CD4-positive, alpha-beta T cell (primary cell): ENCODE results near the gene CASZ1. TPM values are rescaled to one million over a fixed set of nuclear protein-coding genes. Genes with fewer than 3 reads are reported as not detected.

Source experiments
- ATAC-seq: fragments of 200-7000 bp; cut with Tn5 transposase; one replicate; pipeline ENCODE4 v1.10.0; 2022; ENCODE audit warnings: mild to moderate bottlenecking; ENCODE audit not compliant: poor library complexity
- CTCF ChIA-PET: fragments of 350-600 bp; sonication (Branson Sonifier 250); formaldehyde crosslinking; loops from one replicate; lab custom pipeline; 2021; ENCODE audit warnings: antibody characterized with exemption, inconsistent platforms; lab: Charles Lee
- POLR2A ChIA-PET: fragments of 350-600 bp; sonication (Branson Sonifier 250); formaldehyde crosslinking; loops from one replicate; lab custom pipeline; 2021; ENCODE audit warnings: antibody characterized with exemption, inconsistent platforms; lab: Charles Lee
- DNase-seq, 14 experiments: peaks; one replicate each; pipeline ENCODE4 v3.0.0-alpha.2; 2013 to 2020; ENCODE audit warnings: mixed read lengths in 2 of 14
- H3K27ac ChIP-seq, 2 donors: one replicate each; pipeline versions ENCODE4 v1.5.1 to v1.7.0; 2013; ENCODE audit warnings: low read length in 2 of 2, low read depth in 1 of 2, mild to moderate bottlenecking in 1 of 2
- H3K27me3 ChIP-seq, 2 experiments: 1 replicate in 1 of 2; 2 replicates in 1 of 2; pipeline versions ENCODE4 v1.6.1 to v1.7.0; 2013; ENCODE audit warnings: low read length in 2 of 2, control low read depth in 1 of 2, mild to moderate bottlenecking in 1 of 2, moderate library complexity in 1 of 2; ENCODE audit not compliant: insufficient read depth in 2 of 2, control insufficient read depth in 1 of 2
- H3K36me3 ChIP-seq: one replicate; pipeline ENCODE4 v1.6.1; 2013; ENCODE audit warnings: low read length, control low read depth; ENCODE audit not compliant: insufficient read depth
- H3K4me1 ChIP-seq: one replicate; pipeline ENCODE4 v1.6.1; 2013; ENCODE audit warnings: low read length, control low read depth; ENCODE audit not compliant: insufficient read depth
- H3K4me3 ChIP-seq: one replicate; pipeline ENCODE4 v1.5.1; 2013; ENCODE audit warnings: mild to moderate bottlenecking, low read length, moderate library complexity
- H3K9me3 ChIP-seq, 2 experiments: 1 replicate in 1 of 2; 2 replicates in 1 of 2; pipeline versions ENCODE4 v1.6.1 to v1.7.0; 2013; ENCODE audit warnings: low read length in 2 of 2, mild to moderate bottlenecking in 2 of 2, control low read depth in 1 of 2, moderate library complexity in 1 of 2; ENCODE audit not compliant: control insufficient read depth in 1 of 2, insufficient read depth in 1 of 2
- H3K27ac Mint-ChIP-seq: one replicate; pipeline ENCODE4 v1.8.0; 2020; ENCODE audit warnings: mixed read lengths
- H3K27me3 Mint-ChIP-seq: one replicate; pipeline ENCODE4 v1.8.0; 2021; ENCODE audit warnings: mixed read lengths
- H3K36me3 Mint-ChIP-seq: one replicate; pipeline ENCODE4 v1.8.0; 2021; ENCODE audit warnings: low read depth, mixed read lengths
- H3K4me1 Mint-ChIP-seq: one replicate; pipeline ENCODE4 v1.8.0; 2021; ENCODE audit warnings: low read depth, mixed read lengths
- H3K4me3 Mint-ChIP-seq: one replicate; pipeline ENCODE4 v1.8.0; 2020; ENCODE audit warnings: mild to moderate bottlenecking, mixed read lengths
- H3K9me3 Mint-ChIP-seq: one replicate; pipeline ENCODE4 v1.8.0; 2020; ENCODE audit warnings: mixed read lengths
- intact Hi-C, 2 experiments: fragments of 100-400 bp; cut with DNase I in 1 of 2; cut with micrococcal nuclease in 1 of 2; formaldehyde crosslinking; loops; one replicate each; pipeline versions ENCODE4 v1.15.1 to v1.9.0; 2023 to 2025; cut with DNase I, micrococcal nuclease
- total RNA-seq, 174 experiments: library from RNA in 2 of 174; stranded (reverse) in 2 of 174; gene quantifications; one replicate each; pipeline ENCODE4 v1.2.3 and lab custom pipeline; 2021 to 2026
- TF ChIP-seq, protein P1 (sequence below): fragments of 200-600 bp; IDR thresholded peaks from one replicate; pipeline ENCODE4 v1.8.0; 2022; ENCODE audit warnings: antibody characterized with exemption, mild to moderate bottlenecking

Gene CASZ1
- total RNA-seq, 2 experiments from 2014 or later, result 21.8 to 22.8 TPM

DNA sequence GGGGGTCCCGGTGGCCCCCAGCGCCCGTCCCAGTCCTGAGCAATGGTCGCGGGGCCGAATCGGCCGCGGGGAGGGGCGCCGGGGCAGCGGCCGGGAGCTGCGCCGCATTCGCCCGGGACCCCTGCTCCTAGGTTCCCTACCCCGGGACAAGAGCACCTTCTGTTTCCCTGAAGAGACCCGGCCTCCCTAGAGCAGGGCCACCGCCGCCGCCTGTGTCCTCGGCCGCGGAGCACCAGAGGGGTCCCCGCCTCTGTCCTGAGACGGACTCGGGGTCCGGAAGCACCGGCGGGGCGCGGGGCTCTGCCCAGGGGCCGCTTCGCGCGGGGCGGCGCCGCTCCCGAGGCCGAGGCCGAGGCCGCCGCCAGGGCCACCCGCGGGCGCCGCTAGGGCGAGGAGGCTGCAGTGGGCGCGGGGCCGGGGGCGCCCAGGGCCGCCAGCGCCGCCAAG lies 157.9 kb downstream of the CASZ1 start:
- CTCF ChIA-PET, result no interaction called here
- POLR2A ChIA-PET, result no interaction called here
- intact Hi-C loops, result loop anchor here in 1 of 2 experiments (10.0 kb wide), 1 partner anchor 124 kb away; no protein-coding TSS in a partner anchor
- no peaks in the 10 kb centered on the region for H3K36me3 Mint-ChIP-seq
- H3K27ac Mint-ChIP-seq, result no peak overlapping the region
- no peaks in the 10 kb centered on the region for H3K9me3 Mint-ChIP-seq
- Histone ChIP-seq H3K4me1 (peaks cover 6% of the 10 kb centered on the region), H3K27ac (no peak overlapping the region), H3K4me3 (no peak overlapping the region), H3K27me3 (no peaks in the 10 kb centered on the region), H3K36me3 (no peaks in the 10 kb centered on the region), H3K9me3 (peaks cover 0 to 10% of the 10 kb centered on the region in 2 experiments)
- DNase-seq (no peak), ATAC-seq (peak; percentile 21)
- H3K27me3 Mint-ChIP-seq, result no peaks in the 10 kb centered on the region
- no peak overlapping the region for H3K4me3 Mint-ChIP-seq
- TF ChIP-seq, protein P1, sequence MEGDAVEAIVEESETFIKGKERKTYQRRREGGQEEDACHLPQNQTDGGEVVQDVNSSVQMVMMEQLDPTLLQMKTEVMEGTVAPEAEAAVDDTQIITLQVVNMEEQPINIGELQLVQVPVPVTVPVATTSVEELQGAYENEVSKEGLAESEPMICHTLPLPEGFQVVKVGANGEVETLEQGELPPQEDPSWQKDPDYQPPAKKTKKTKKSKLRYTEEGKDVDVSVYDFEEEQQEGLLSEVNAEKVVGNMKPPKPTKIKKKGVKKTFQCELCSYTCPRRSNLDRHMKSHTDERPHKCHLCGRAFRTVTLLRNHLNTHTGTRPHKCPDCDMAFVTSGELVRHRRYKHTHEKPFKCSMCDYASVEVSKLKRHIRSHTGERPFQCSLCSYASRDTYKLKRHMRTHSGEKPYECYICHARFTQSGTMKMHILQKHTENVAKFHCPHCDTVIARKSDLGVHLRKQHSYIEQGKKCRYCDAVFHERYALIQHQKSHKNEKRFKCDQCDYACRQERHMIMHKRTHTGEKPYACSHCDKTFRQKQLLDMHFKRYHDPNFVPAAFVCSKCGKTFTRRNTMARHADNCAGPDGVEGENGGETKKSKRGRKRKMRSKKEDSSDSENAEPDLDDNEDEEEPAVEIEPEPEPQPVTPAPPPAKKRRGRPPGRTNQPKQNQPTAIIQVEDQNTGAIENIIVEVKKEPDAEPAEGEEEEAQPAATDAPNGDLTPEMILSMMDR, result no peak
- H3K4me1 Mint-ChIP-seq, result no peaks in the 10 kb centered on the region

DNA sequence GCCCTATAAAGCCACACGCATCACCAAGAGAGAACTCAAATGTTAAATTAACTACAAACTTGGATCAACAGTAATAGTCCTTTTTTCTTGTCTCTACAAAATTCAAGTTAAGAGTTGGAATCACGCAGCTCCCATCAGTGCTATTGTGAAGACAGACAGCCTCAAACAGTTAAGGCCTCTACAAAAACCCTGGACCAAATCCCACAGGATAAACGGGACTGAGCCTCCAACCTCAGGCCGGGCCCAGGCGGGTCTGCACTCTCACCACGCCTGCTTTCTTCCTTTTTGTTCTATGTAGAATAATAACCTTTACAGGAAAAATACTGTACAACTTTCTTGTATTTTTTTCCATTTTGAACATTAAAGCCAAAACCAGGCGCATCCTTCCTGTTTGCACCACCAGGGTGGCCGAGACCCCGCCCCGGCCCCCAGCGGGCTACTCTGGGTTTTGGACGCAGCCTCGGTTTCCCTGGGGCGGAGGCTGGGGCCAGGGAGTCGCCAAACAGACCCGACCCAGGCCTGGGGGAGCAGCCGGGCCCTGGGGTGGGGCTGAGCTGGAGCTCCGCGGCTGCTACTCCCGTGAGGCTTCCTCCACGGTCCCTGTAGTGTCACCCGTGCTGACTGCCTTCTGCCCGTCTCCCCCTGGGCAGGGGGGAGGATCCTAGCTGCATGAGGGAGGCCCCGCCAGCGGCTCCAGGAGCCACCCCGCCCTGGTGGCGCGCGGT lies 158.4 kb downstream of the CASZ1 start:
- Mint-ChIP-seq H3K27me3 (no peaks in the 10 kb centered on the region), H3K4me3 (no peak overlapping the region), H3K9me3 (no peaks in the 10 kb centered on the region), H3K36me3 (no peaks in the 10 kb centered on the region), H3K4me1 (no peaks in the 10 kb centered on the region), H3K27ac (no peak overlapping the region)
- ATAC-seq (peak; percentile 74), DNase-seq (peak in 2 of 14 experiments; percentile 8 to 19)
- intact Hi-C loops, result loop anchor here in 1 of 2 experiments (10.0 kb wide), 1 partner anchor 123 kb away; no protein-coding TSS in a partner anchor
- TF ChIP-seq, protein P1, result no peak
- peaks cover 0 to 10% of the 10 kb centered on the region in 2 experiments for H3K9me3 ChIP-seq
- no peaks in the 10 kb centered on the region for H3K36me3 ChIP-seq
- H3K4me1 ChIP-seq, result peaks cover 6% of the 10 kb centered on the region
- H3K27ac ChIP-seq, result no peak overlapping the region
- ChIA-PET CTCF (no interaction called here), POLR2A (no interaction called here)
- H3K4me3 ChIP-seq, result no peak overlapping the region
- no peaks in the 10 kb centered on the region for H3K27me3 ChIP-seq

DNA sequence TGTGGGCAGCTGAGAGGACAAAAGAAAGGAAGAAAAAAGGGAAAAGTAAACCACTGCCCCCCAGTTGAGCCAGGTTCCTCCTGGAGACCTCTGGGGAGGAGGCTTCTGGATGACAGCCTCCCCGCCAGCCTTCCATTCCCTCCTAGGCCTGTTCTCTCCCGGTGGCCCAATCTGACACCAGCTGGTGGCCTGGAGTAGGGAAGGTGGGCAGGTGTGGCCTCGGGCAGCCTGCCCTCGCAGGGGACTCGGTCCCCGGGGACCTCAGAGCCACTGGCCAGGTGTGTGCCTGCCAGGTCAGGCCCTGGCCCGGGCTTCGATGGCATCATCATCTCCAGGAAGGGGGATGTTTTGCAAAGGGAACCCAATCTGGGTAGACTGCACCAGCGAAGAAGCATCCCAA lies 159.0 kb downstream of the CASZ1 start:
- DNase-seq, result no peak
- ChIA-PET CTCF (no interaction called here), POLR2A (no interaction called here)
- Histone ChIP-seq H3K27ac (no peak overlapping the region), H3K9me3 (peaks cover 0 to 10% of the 10 kb centered on the region in 2 experiments), H3K4me1 (peaks cover 6% of the 10 kb centered on the region), H3K36me3 (no peaks in the 10 kb centered on the region), H3K4me3 (no peak overlapping the region), H3K27me3 (no peaks in the 10 kb centered on the region)
- no peaks in the 10 kb centered on the region for H3K4me1 Mint-ChIP-seq
- H3K4me3 Mint-ChIP-seq, result no peak overlapping the region
- no peak for ATAC-seq
- no peaks in the 10 kb centered on the region for H3K36me3 Mint-ChIP-seq
- TF ChIP-seq, protein P1, result no peak
- no peaks in the 10 kb centered on the region for H3K9me3 Mint-ChIP-seq
- no peaks in the 10 kb centered on the region for H3K27me3 Mint-ChIP-seq
- no peak overlapping the region for H3K27ac Mint-ChIP-seq
- intact Hi-C loops, result loop anchor here in 1 of 2 experiments (10.0 kb wide), 1 partner anchor 123 kb away; no protein-coding TSS in a partner anchor
